Ovary (tissue), 9 donors: ENCODE results near the gene OR5B12. TPM values are rescaled to one million over a fixed set of nuclear protein-coding genes. Genes with fewer than 3 reads are reported as not detected.

Experiments used
- DNase-seq, 5 donors: peaks; one replicate each; pipeline ENCODE4 v3.0.0-alpha.2; 2019 to 2020
- H3K27ac ChIP-seq, 2 donors: fragments of 200-600 bp; one replicate each; pipeline versions ENCODE4 v1.5.1 to v1.8.0; 2019 to 2022
- H3K27me3 ChIP-seq: fragments of 200-600 bp; one replicate; pipeline ENCODE4 v1.8.0; 2022
- H3K36me3 ChIP-seq: fragments of 200-600 bp; sonication (generic); one replicate; pipeline ENCODE4 v1.5.1; 2019
- H3K4me1 ChIP-seq: one replicate; pipeline ENCODE4 v1.8.1; 2013; ENCODE audit warnings: mild to moderate bottlenecking, moderate library complexity; ENCODE audit not compliant: insufficient read depth
- H3K4me3 ChIP-seq: fragments of 200-600 bp; sonication (generic); one replicate; pipeline ENCODE4 v1.5.1; 2017
- H3K9me3 ChIP-seq, 2 donors: fragments of 200-600 bp in 1 of 2; sonication (generic) in 1 of 2; one replicate each; pipeline versions ENCODE4 v1.5.1 to v1.8.1; 2013 to 2019; ENCODE audit warnings: mild to moderate bottlenecking in 1 of 2, moderate library complexity in 1 of 2
- CTCF ChIP-seq, 3 donors: fragments of 450-650 bp in 2 of 3; fragments of 200-600 bp in 1 of 3; IDR thresholded peaks; one replicate each; pipeline versions ENCODE4 v1.5.1 to v1.8.0; 2016 to 2022; ENCODE audit warnings: antibody characterized with exemption in 3 of 3, mild to moderate bottlenecking in 1 of 3
- EP300 ChIP-seq: sonication (generic); formaldehyde crosslinking; IDR thresholded peaks from one replicate; pipeline ENCODE4 v1.6.1; 2017; ENCODE audit warnings: antibody characterized with exemption
- POLR2A ChIP-seq: fragments of 450-650 bp; IDR thresholded peaks from one replicate; pipeline ENCODE4 v1.6.1; 2017; ENCODE audit warnings: antibody characterized with exemption, mild to moderate bottlenecking, moderate library complexity
- WGBS, 3 donors: extraction: QIAGEN DNeasy Blood & Tissue Kit in 1 of 3; methylation state at CpG; one replicate each; pipeline versions ENCODE4 v1.1.5 to v1.1.7; 2013 to 2017; 5-methylcytosine and 5-hydroxymethylcytosine counted together
- intact Hi-C, 4 donors: fragments of 100-400 bp; cut with DNase I; formaldehyde crosslinking; loops; one replicate each; pipeline versions ENCODE4 v1.11.0 to v1.15.1; 2022 to 2023
- polyA plus RNA-seq, 2 donors: library from polyadenylated mRNA; stranded (reverse); fragments of 200-250 nt in 1 of 2; fragments of 350-450 nt in 1 of 2; fragmentation: Illumina TruSeq in 1 of 2; extraction: RNeasy Lipid Tissue Mini Kit (QIAGEN cat#74804) in 1 of 2; gene quantifications; one replicate each; pipeline ENCODE4 v1.2.3, GENCODE V29; 2013 to 2014
- total RNA-seq, 7 donors: library from RNA; depleted of rRNA in 2 of 7; stranded (reverse); fragments of >200 nt in 2 of 7; fragmentation: NEBNext Ultra II Directional in 3 of 7; extraction: Animal tissue kit (Norgen Biotek cat#: 25700) in 3 of 7; gene quantifications; one replicate each; pipeline versions ENCODE4 v1.1.0 to v1.2.4, GENCODE V29; 2016 to 2023
- donor health status: DM: no; HTN: no; CAD: no; lungs with moderate emphysema.
- donor health status: DM: no; HTN: no; CAD: no.
- donor health status: Bipolar disorder and iron deficiency.
- donor health status: DM: yes; HTN: yes; CAD: no.
- donor health status: DM: no; HTN: no; CAD: no.
- donor health status: DM: yes; HTN: yes; CAD: no.

Gene OR5B12
- total and polyA plus RNA-seq, 9 donors: not detected

- TF ChIP-seq POLR2A: no peak
- TF ChIP-seq EP300: no peak
- no peak for TF ChIP-seq CTCF (IDR thresholded peaks at IDR 0.05)
- no peaks in the 10 kb centered on the region for H3K27me3 ChIP-seq
- H3K27ac ChIP-seq: no peak overlapping the region
- no peaks in the 10 kb centered on the region for H3K4me1 ChIP-seq
- no peak overlapping the region for H3K4me3 ChIP-seq
- intact Hi-C loops: loop anchor here in 1 of 4 donors (5.0 kb wide), 1 partner anchor 1680 kb away; no protein-coding TSS in a partner anchor
- no peaks in the 10 kb centered on the region for H3K36me3 ChIP-seq
- WGBS, 3 donors: 14 to 41% (median 21%) methylated on average over 1 of the region's 1 CpG
- peaks cover 0 to 3% of the 10 kb centered on the region in 2 donors for H3K9me3 ChIP-seq
- no peak for DNase-seq
Observed at GRCh38 chr11:58392746-58393145, 49.3 kb downstream of the OR5B12 start.

GRCh38 chr11:58391879-58392278 is 50.2 kb downstream of the OR5B12 start:
- TF ChIP-seq EP300: no peak
- peaks cover 0 to 3% of the 10 kb centered on the region in 2 donors for H3K9me3 ChIP-seq
- H3K36me3 ChIP-seq: no peaks in the 10 kb centered on the region
- DNase-seq: no peak
- intact Hi-C loops: loop anchor here in 1 of 4 donors (5.0 kb wide), 1 partner anchor 1680 kb away; no protein-coding TSS in a partner anchor
- H3K4me1 ChIP-seq: no peaks in the 10 kb centered on the region
- no peaks in the 10 kb centered on the region for H3K27me3 ChIP-seq
- no peak overlapping the region for H3K4me3 ChIP-seq
- WGBS, 3 donors: 91 to 98% (median 94%) methylated on average over 1 of the region's 1 CpG
- no peak overlapping the region for H3K27ac ChIP-seq

GRCh38 chr11:58390551-58391063 is 51.4 kb downstream of the OR5B12 start:
- DNase-seq: no peak
- 78 to 86% (median 86%) methylated on average over 17 to 18 of the region's 18 CpGs for WGBS, 3 donors

More at GRCh38 chr11:58390551-58391063, 51.4 kb downstream of the OR5B12 start:
- intact Hi-C loops: loop anchor here in 1 of 4 donors (5.0 kb wide), 1 partner anchor 1682 kb away; no protein-coding TSS in a partner anchor
- H3K36me3 ChIP-seq: no peaks in the 10 kb centered on the region
- H3K9me3 ChIP-seq: peaks cover 0 to 3% of the 10 kb centered on the region in 2 donors
- no peak for TF ChIP-seq POLR2A
- no peak for TF ChIP-seq EP300
- H3K4me3 ChIP-seq: no peak overlapping the region
- H3K27me3 ChIP-seq: no peaks in the 10 kb centered on the region
- no peaks in the 10 kb centered on the region for H3K4me1 ChIP-seq
- H3K27ac ChIP-seq: no peak overlapping the region

Other genes starting within 250 kb of the OR5B12 start
- gene OR1S2, start 238.1 kb downstream of the OR5B12 start, total RNA-seq: not detected
- gene OR1S2, start 238.1 kb downstream of the OR5B12 start, polyA plus RNA-seq: not detected
- gene OR1S1, start 229.5 kb downstream of the OR5B12 start, total RNA-seq: not detected
- not detected for gene OR1S1, start 229.5 kb downstream of the OR5B12 start, polyA plus RNA-seq
- gene OR10Q1, start 213.3 kb downstream of the OR5B12 start, total RNA-seq: not detected
- not detected for gene OR10Q1, start 213.3 kb downstream of the OR5B12 start, polyA plus RNA-seq
- not detected for gene OR10W1, start 174.0 kb downstream of the OR5B12 start, total RNA-seq
- not detected for gene OR10W1, start 174.0 kb downstream of the OR5B12 start, polyA plus RNA-seq
- gene OR5B17, start 83.2 kb downstream of the OR5B12 start, total RNA-seq: not detected
- gene OR5B17, start 83.2 kb downstream of the OR5B12 start, polyA plus RNA-seq: not detected
- gene OR5B3, start 35.4 kb downstream of the OR5B12 start, total RNA-seq: not detected
- gene OR5B3, start 35.4 kb downstream of the OR5B12 start, polyA plus RNA-seq: not detected
- gene OR5B2, start 14.1 kb downstream of the OR5B12 start, total RNA-seq: not detected
- not detected for gene OR5B2, start 14.1 kb downstream of the OR5B12 start, polyA plus RNA-seq
- gene OR5B21, start 65.9 kb upstream of the OR5B12 start, total RNA-seq: under 1 TPM in 1 of 7 donors, not detected in 6; 0.25 TPM
- gene OR5B21, start 65.9 kb upstream of the OR5B12 start, polyA plus RNA-seq: not detected
- 10 to 100 TPM in 1 of 7 donors, 1 to 10 TPM in 6; 6.5 to 13.9 (median 7.9) TPM for gene LPXN, start 133.6 kb upstream of the OR5B12 start, total RNA-seq
- gene LPXN, start 133.6 kb upstream of the OR5B12 start, polyA plus RNA-seq: 10 to 100 TPM in 1 of 2 donors, 1 to 10 TPM in 1; 7.6 to 19.3 TPM
- gene ZFP91, start 136.8 kb upstream of the OR5B12 start, total RNA-seq: 10 to 100 TPM; 25.6 to 45.2 (median 39.5) TPM
- gene ZFP91, start 136.8 kb upstream of the OR5B12 start, polyA plus RNA-seq: 10 to 100 TPM; 19.7 to 55.6 TPM
- gene CNTF, start 180.4 kb upstream of the OR5B12 start, total RNA-seq: 1 to 10 TPM in 2 of 7 donors, under 1 TPM in 5; 0.33 to 1.1 (median 0.87) TPM
- 1 to 10 TPM in 1 of 2 donors, under 1 TPM in 1; 0.22 to 2.0 TPM for gene CNTF, start 180.4 kb upstream of the OR5B12 start, polyA plus RNA-seq